Mucosa of gallbladder (tissue), 1 donor: ENCODE results near the gene PTDSS2. TPM values are rescaled to one million over a fixed set of nuclear protein-coding genes. Genes with fewer than 3 reads are reported as not detected.
"Not testable (repeated sequence)": the region's sequence is repeated elsewhere in the genome, so short reads cannot be mapped to it uniquely, and the experiment has no call there.

Source experiments
- DNase-seq: peaks from one replicate; pipeline ENCODE4 v3.0.0-alpha.2; 2020; ENCODE audit warnings: low spot score
- total RNA-seq: library from RNA; stranded (reverse); gene quantifications from one replicate; pipeline ENCODE4 v1.2.1, GENCODE V29; 2021
- donor health status: DM: no; HTN: no; CAD: no.

The PTDSS2 gene
- total RNA-seq, 1 donor from 2014 or later, result 36.6 TPM

- DNase-seq, result no peak
Measured at GRCh38 chr11:468493-468892, 18.4 kb downstream of the PTDSS2 start.

GRCh38 chr11:469026-469683, 19.1 kb downstream of the PTDSS2 start:
- not testable (repeated sequence) for DNase-seq

GRCh38 chr11:469684-470560, 19.8 kb downstream of the PTDSS2 start:
- DNase-seq, result peak; percentile 87

GRCh38 chr11:471468-472145, 21.5 kb downstream of the PTDSS2 start:
- no peak for DNase-seq

GRCh38 chr11:472272-472671, 22.2 kb downstream of the PTDSS2 start:
- no peak for DNase-seq

GRCh38 chr11:472816-473215, 22.7 kb downstream of the PTDSS2 start:
- no peak for DNase-seq

GRCh38 chr11:473415-473814, 23.3 kb downstream of the PTDSS2 start:
- no peak for DNase-seq

- no peak for DNase-seq
Measured at GRCh38 chr11:473962-474785, 24.1 kb downstream of the PTDSS2 start.

- no peak for DNase-seq
Measured at GRCh38 chr11:474914-475506, 24.9 kb downstream of the PTDSS2 start.

- no peak for DNase-seq
Measured at GRCh38 chr11:475941-476340, 25.9 kb downstream of the PTDSS2 start.

- DNase-seq, result no peak
Measured at GRCh38 chr11:476416-476815, 26.3 kb downstream of the PTDSS2 start.

- DNase-seq, result no peak
Measured at GRCh38 chr11:477052-477715, 27.1 kb downstream of the PTDSS2 start.

- no peak for DNase-seq
Measured at GRCh38 chr11:479311-479710, 29.2 kb downstream of the PTDSS2 start.

- no peak for DNase-seq
Measured at GRCh38 chr11:484616-485015, 34.5 kb downstream of the PTDSS2 start.

GRCh38 chr11:486189-486588, 36.1 kb downstream of the PTDSS2 start:
- DNase-seq, result no peak

- DNase-seq, result no peak
Measured at GRCh38 chr11:487571-488021, 37.5 kb downstream of the PTDSS2 start.

GRCh38 chr11:488062-488461, 38.0 kb downstream of the PTDSS2 start:
- DNase-seq, result no peak

- no peak for DNase-seq
Measured at GRCh38 chr11:488579-488978, 38.5 kb downstream of the PTDSS2 start.

GRCh38 chr11:488992-489391, 38.9 kb downstream of the PTDSS2 start:
- DNase-seq, result no peak

GRCh38 chr11:489610-490185, 39.6 kb downstream of the PTDSS2 start:
- DNase-seq, result no peak
